Dedifferentiated amniotic fluid mesenchymal stem cell (primary cell): Measurements from ENCODE around the gene MED16.
"Not testable (repeated sequence)": the region's sequence is repeated elsewhere in the genome, so short reads cannot be mapped to it uniquely, and the experiment has no call there.

Experiments
- DNase-seq: peaks from one replicate; pipeline ENCODE4 v3.0.0-alpha.2; 2016; ENCODE audit errors: extremely low spot score

The MED16 gene

DNA sequence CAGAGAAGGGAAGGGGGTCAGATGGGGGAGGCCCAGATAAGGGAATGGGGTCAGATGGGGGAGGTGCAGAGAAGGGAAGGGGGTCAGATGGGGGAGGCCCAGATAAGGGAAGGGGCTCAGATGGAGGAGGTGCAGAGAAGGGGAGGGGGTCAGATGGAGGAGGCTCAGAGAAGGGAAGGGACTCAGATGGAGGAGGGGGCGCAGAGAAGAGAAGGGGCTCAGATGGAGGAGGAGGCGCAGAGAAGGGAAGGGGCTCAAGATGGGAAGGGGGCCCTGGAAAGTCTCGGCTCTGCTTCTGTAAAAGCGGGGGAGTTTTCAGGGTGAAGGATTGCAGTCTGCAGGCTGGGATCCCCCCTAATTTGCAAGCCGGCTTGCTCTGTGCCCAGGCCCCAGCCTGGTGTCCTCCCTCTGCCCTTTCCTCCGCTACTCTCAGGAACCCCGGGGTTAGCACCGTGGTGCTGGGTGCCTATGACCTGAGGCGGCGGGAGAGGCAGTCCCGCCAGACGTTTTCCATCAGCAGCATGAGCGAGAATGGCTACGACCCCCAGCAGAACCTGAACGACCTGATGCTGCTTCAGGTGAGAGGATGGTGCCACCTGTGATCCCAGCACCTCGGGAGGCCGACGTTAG lies 63.7 kb downstream of the MED16 start:
- DNase-seq: no peak

DNA sequence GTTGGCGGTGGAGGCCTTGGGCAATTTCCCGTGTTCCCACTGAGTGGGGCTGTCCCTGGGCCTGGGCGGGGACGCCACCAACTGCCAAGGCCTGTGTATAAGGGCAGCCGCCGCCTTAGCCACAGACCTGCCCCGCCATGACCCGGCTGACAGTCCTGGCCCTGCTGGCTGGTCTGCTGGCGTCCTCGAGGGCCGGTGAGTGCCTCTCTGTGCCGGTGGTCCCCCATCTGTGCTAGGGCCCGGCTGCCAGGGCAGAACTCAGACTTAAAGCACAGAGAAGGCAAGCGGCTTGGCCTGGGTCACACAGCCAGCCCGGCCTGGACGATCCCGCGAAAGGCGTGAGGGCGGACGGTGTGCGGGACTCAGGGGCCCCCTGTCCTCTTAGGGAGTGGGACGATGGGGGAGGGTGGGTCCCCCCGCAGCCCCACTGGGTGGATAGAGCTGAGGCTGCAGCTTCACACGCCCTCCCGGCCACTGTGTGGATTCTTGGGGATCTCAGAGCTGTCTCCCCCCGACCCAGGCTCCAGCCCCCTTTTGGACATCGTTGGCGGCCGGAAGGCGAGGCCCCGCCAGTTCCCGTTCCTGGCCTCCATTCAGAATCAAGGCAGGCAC lies 65.2 kb downstream of the MED16 start, which contains the start of gene AZU1:
Gene AZU1, plus strand, starts transcription at position 128 of the 612 bp plus-strand sequence. Its CDS starts 10 bp downstream, at position 138.
- DNase-seq: no peak

DNA sequence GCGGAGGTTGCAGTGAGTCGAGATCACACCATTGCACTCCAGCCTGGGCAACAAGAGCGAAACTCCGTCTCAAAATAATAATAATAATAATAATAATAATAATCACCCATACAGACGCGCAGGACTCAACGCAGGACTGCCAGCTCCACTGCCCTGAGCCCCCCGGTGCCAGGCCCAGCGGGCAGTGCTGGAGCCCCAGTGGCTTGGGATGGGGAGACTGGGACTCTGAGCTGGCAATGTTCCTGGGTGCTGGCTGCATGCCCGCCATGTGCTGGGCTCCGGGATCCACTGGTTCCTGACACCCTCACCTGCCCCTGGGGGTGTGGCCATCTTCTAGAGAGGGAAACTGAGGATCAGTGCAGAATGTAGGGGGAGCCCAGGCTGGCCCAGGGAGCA lies 65.7 kb downstream of the MED16 start:
- DNase-seq: no peak

DNA sequence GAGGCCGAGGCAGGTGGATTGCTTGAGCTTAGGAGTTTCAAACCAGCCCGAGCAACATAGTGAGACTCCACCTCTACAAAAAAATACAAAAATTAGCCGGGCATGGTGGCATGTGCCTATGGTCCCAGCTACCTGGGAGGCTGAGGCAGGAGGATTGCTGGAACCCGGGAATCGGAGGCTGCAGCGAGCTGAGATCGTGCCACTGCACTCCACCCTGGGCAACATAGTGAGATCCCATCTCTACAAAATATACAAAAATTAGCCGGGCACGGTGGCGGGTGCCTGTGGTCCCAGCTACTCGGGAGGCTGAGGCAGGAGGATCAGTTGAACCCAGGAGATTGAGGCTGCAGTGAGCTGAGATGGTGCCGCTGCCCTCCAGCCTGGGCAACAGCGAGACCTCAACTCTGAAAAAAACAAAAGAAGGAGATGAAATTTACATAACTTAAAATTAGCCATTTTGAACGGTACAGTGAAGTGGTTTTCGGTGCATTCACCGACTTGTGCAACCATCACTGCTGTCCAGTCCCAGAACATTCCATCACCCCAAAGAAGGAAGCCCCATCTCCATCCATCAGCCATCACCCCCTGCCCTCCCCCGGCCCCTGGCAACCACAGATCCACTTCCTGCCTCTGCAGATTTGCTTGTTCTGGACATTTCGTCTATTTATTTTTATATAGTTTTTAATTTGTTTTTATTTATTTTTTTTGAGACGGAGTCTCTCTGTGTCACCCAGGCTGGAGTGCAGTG lies 66.9 kb downstream of the MED16 start:
- DNase-seq: no peak

DNA sequence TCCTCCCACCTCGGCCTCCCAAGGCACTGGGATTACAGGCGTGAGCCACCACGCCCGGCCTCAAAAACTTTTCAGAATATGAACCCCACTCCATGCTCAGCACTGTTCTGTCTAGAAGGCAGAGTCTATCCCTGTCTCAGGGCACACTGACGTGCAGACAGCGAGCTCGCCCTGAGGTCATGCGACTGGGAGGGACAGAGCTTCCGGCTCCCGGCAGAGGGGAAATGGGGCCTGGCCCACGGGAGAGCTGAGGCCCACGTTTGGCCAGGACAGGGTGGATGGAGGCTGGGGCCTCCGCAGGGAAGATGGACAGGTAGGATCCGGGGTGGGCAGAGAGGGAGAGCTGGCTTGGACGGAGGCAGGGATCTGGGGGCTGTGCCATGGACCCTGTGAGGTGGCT lies 68.1 kb downstream of the MED16 start:
- no peak for DNase-seq

DNA sequence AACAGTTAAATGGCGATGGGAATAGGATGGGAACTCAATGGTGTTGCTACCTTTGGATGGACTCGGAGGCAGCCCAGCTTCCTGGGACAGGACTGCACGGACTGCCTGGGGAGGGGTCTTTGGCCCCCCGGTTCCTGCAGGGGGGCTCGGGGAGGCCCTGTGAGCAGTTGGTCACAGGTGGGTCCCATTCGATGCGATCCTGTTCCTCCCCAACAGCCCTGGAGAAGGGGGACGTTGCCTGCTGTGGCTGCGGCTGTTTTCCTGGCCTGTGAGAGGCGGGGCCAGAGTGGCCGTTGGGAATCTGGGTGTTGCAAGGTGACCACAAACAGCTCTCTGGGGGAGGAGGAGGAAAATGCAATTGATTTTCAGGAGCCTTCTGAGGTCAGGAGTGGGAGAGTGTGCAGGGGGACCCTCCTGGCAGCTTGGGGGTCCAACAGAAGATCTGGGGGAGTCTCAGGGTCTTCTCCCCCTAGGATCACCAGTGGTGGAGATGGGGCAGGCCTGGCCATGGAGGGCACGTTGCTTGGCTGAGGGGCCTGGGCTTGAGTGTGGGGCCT lies 69.3 kb downstream of the MED16 start:
- DNase-seq: no peak

DNA sequence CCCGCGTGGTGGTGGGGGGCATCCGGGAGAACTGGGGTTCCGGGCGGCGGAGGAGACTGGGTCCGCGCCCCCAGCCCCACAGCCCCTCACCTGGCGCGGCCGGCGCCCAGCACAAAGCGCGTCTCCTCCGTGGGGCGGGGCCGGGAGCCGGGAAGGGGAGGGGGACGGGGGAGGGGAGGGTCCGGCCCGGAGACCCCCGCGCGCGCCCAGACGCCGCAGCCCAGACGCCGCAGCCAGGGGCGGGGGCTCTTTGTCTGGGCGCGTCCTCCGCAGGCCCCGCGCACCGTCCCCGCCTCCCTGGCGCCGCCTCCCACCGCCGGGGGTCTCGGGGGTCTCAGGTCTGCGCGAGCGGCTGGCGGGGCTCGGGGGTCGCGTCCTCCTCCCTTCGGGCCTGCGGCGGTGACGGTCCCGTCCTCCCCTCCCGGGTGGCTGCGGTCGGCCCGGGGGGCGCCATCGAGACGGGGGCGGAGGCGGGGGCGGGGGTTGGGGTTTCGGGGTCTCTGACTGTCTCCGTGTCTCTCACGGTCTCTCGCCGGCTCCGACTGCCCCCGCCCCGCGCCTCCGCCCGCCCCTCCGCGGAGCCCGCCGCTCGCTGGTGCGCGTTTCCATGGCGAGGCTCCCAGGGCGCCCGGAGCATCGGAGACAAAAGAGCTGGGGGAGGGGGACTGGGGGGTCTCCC lies 71.0 kb downstream of the MED16 start, which contains the start of gene PLPPR3:
Gene PLPPR3, minus strand, starts transcription at position 131 of the 679 bp plus-strand sequence. CDS start 396 bp downstream, outside the sequence.
- no peak for DNase-seq

DNA sequence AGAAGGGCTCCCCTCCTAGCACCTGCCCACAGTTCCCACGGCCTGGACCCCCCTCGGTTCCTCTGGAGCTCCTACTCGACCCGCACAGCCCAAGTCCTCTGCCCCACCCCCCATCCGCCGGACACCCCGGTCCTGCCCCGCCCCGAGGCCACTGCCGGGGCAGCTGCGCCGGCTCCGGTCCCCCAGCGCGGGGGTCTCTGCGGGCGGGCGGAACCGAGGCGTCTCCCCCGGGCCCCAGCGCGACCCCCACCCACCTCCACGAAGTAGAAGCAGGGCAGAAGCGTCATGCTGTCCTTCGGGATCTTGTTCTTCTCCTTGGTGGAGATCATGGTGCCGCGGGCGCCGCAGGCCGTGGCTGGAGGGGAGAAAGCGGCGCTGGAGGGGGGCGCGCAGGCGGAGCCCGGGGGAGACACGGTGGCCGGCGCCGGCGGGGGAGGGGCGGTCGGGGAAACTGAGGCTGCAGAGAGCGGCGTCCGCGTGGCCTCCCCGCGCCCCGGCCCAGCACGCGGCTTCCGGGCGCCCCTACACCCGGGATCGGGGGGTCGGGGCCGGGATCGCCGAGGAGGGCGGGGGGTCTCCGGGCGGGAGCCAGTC lies 71.7 kb downstream of the MED16 start:
- DNase-seq: no peak

DNA sequence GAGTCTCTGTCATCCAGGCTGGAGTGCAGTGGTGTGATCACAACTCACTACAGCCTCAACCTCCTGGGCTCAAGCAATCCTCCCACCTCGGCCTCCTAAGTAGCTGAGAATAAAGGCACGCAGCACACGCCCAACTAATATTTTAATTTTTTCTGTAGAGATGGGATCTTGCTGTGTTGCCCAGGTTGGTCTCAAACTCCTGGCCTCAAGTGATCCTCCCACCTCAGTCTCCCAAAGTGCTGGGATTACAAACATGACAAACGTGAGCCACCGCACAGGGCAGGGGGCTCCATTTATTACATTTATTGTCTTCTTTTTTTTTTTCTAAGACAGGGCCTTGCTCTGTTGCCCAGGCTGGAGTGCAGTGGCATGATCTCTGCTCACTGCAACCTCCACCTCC lies 72.8 kb downstream of the MED16 start:
- DNase-seq: not testable (repeated sequence)
